ENCODE measurements around the gene MYRF. TPM values are rescaled to one million over a fixed set of nuclear protein-coding genes. Genes with fewer than 3 reads are reported as not detected.
A peak's percentile ranks its signal among the peaks of the same experiment; 100 is the strongest.

MYRF gene
- total and polyA plus RNA-seq, 9 of the 15 experiments (the other 6 are each of a cell fraction or from before 2014, with no cell fraction given), result 2.3 to 25.8 (median 7.1) TPM

DNA sequence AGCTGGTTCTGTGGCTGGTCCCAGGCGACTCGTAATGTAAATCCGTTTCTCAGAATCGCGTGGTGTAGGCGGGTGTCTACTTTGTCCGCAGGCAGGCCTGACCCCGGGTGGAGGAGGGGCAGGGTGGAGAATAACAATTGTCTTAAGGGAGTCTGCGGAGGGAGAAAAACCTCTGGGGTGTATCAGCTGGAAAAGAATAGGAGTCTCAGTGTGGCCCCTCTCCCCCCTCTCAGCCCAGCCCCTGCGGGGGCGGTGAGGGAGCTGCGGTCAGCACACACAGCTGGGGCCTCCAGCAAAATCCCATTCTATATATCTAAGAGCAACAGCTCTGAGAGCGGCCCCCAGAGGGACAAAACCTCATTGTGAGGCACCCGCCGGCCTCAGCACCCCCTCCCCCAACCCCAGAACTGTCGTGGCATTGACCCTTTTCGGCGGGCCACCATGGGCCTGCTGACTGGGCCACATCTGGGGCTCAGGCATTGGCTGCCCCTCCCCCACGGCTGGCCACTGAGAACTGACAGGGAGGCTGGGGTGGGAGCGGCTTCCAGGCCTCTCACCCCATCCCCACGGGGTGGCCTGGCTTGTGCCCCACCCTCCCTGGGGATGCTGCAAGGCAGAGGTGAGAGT lies 2.7 kb upstream of the MYRF start (continued):
- TF ChIP-seq, protein P1, sequence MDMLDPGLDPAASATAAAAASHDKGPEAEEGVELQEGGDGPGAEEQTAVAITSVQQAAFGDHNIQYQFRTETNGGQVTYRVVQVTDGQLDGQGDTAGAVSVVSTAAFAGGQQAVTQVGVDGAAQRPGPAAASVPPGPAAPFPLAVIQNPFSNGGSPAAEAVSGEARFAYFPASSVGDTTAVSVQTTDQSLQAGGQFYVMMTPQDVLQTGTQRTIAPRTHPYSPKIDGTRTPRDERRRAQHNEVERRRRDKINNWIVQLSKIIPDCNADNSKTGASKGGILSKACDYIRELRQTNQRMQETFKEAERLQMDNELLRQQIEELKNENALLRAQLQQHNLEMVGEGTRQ (CRISPR knock-in tag; IDR thresholded peaks at IDR 0.05), result no peak
- TF ChIP-seq, protein P2, sequence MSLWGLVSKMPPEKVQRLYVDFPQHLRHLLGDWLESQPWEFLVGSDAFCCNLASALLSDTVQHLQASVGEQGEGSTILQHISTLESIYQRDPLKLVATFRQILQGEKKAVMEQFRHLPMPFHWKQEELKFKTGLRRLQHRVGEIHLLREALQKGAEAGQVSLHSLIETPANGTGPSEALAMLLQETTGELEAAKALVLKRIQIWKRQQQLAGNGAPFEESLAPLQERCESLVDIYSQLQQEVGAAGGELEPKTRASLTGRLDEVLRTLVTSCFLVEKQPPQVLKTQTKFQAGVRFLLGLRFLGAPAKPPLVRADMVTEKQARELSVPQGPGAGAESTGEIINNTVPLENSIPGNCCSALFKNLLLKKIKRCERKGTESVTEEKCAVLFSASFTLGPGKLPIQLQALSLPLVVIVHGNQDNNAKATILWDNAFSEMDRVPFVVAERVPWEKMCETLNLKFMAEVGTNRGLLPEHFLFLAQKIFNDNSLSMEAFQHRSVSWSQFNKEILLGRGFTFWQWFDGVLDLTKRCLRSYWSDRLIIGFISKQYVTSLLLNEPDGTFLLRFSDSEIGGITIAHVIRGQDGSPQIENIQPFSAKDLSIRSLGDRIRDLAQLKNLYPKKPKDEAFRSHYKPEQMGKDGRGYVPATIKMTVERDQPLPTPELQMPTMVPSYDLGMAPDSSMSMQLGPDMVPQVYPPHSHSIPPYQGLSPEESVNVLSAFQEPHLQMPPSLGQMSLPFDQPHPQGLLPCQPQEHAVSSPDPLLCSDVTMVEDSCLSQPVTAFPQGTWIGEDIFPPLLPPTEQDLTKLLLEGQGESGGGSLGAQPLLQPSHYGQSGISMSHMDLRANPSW (CRISPR knock-in tag; IDR thresholded peaks at IDR 0.05), result no peak
- TF ChIP-seq ZNF134 (CRISPR knock-in tag; conservative IDR thresholded peaks at IDR 0.05) (no peak), SREBF1 (IDR thresholded peaks at IDR 0.05; ENCODE audit: borderline replicate concordance, low read depth, low read length) (no peak), CBFA2T2 (conservative IDR thresholded peaks at IDR 0.05) (peak; percentile 76), PTRF (tag; IDR thresholded peaks at IDR 0.05) (no peak), HDAC1 (IDR thresholded peaks at IDR 0.05) (peak in 1 of 2 experiments; percentile 48; a peak in 1 of 4 replicates), RBM39 (optimal IDR thresholded peaks at IDR 0.05; ENCODE audit: low read depth, low read length) (no peak), PHF20 (IDR thresholded peaks at IDR 0.05; ENCODE audit: partially characterized antibody) (no peak), HMGN3 (IDR thresholded peaks at IDR 0.05; ENCODE audit: borderline replicate concordance, extremely low read depth, insufficient read length, low read depth, low read length) (peak; percentile 94), KHSRP (IDR thresholded peaks at IDR 0.05) (no peak), CC2D1A (IDR thresholded peaks at IDR 0.05) (no peak), EP400 (IDR thresholded peaks at IDR 0.05) (no peak), POLR2G (IDR thresholded peaks at IDR 0.05; ENCODE audit: low read depth, low read length) (peak; percentile 53), PML (IDR thresholded peaks at IDR 0.05; ENCODE audit: low read length) (0 out of 2 replicates have a peak, but pooled peaks have one; percentile 25), MAZ (CRISPR knock-in tag; conservative IDR thresholded peaks at IDR 0.05 in 1 of 2, IDR thresholded peaks at IDR 0.05 in 1 of 2) (peak; percentile 93 to 97), MBD2 (IDR thresholded peaks at IDR 0.05; ENCODE audit: borderline replicate concordance, low read depth) (peak; percentile 50; the same call in 1 of the 2 replicates), SMARCA4 (IDR thresholded peaks at IDR 0.05) (peak; percentile 73)
- TF ChIP-seq, protein P3, sequence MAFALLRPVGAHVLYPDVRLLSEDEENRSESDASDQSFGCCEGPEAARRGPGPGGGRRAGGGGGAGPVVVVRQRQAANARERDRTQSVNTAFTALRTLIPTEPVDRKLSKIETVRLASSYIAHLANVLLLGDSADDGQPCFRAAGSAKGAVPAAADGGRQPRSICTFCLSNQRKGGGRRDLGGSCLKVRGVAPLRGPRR (CRISPR knock-in tag; IDR thresholded peaks at IDR 0.05), result no peak
- TF ChIP-seq, protein P4, sequence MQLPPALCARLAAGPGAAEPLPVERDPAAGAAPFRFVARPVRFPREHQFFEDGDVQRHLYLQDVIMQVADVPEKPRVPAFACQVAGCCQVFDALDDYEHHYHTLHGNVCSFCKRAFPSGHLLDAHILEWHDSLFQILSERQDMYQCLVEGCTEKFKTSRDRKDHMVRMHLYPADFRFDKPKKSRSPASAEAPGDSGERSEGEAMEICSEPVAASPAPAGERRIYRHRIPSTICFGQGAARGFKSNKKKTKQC (CRISPR knock-in tag; IDR thresholded peaks at IDR 0.05), result no peak
- TF ChIP-seq, protein P5, sequence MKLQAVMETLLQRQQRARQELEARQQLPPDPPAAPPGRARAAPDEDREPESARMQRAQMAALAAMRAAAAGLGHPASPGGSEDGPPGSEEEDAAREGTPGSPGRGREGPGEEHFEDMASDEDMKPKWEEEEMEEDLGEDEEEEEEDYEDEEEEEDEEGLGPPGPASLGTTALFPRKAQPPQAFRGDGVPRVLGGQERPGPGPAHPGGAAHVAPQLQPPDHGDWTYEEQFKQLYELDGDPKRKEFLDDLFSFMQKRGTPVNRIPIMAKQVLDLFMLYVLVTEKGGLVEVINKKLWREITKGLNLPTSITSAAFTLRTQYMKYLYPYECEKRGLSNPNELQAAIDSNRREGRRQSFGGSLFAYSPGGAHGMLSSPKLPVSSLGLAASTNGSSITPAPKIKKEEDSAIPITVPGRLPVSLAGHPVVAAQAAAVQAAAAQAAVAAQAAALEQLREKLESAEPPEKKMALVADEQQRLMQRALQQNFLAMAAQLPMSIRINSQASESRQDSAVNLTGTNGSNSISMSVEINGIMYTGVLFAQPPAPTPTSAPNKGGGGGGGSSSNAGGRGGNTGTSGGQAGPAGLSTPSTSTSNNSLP (IDR thresholded peaks at IDR 0.05; ENCODE audit: borderline replicate concordance, low read depth, low read length), result no peak
- TF ChIP-seq, protein P6, sequence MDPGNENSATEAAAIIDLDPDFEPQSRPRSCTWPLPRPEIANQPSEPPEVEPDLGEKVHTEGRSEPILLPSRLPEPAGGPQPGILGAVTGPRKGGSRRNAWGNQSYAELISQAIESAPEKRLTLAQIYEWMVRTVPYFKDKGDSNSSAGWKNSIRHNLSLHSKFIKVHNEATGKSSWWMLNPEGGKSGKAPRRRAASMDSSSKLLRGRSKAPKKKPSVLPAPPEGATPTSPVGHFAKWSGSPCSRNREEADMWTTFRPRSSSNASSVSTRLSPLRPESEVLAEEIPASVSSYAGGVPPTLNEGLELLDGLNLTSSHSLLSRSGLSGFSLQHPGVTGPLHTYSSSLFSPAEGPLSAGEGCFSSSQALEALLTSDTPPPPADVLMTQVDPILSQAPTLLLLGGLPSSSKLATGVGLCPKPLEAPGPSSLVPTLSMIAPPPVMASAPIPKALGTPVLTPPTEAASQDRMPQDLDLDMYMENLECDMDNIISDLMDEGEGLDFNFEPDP (CRISPR knock-in tag; IDR thresholded peaks at IDR 0.05), result no peak

All from K562 (cell line).